IMR-90 (cell line): Measurements from ENCODE around the gene ADPRM.

Source experiments
- BHLHE40 ChIP-seq: fragments of 150-350 bp; IDR thresholded peaks from 2 replicates; pipeline ENCODE4 v1.6.1; 2016; ENCODE audit warnings: mild to moderate bottlenecking, low read depth, low read length
- CEBPB ChIP-seq: IDR thresholded peaks from 2 replicates; pipeline ENCODE4 v1.6.1; 2012; ENCODE audit warnings: low read depth, low read length, improper control_type of control experiment
- CTCF ChIP-seq: conservative IDR thresholded peaks from 2 replicates; pipeline ENCODE4 v1.5.1; 2012; ENCODE audit warnings: mild to moderate bottlenecking, low read depth, low read length, improper control_type of control experiment
- MAFK ChIP-seq: IDR thresholded peaks from 2 replicates; pipeline ENCODE4 v1.6.1; 2012; ENCODE audit warnings: low read depth, low read length, improper control_type of control experiment
- MAZ ChIP-seq: IDR thresholded peaks from 2 replicates; pipeline ENCODE4 v1.6.1; 2012; ENCODE audit warnings: low read depth, mild to moderate bottlenecking, low read length, improper control_type of control experiment, moderate library complexity, borderline replicate concordance
- MXI1 ChIP-seq: IDR thresholded peaks from 2 replicates; pipeline ENCODE4 v1.6.1; 2012; ENCODE audit warnings: low read depth, mild to moderate bottlenecking, low read length, moderate library complexity, borderline replicate concordance
- POLR2A ChIP-seq: IDR thresholded peaks from 2 replicates; pipeline ENCODE4 v1.6.1; 2012; ENCODE audit warnings: mild to moderate bottlenecking, low read depth, low read length
- RAD21 ChIP-seq: IDR thresholded peaks from 2 replicates; pipeline ENCODE4 v1.6.1; 2012; ENCODE audit warnings: low read length, improper control_type of control experiment
- RFX5 ChIP-seq: IDR thresholded peaks from 2 replicates; pipeline ENCODE4 v1.8.0; 2012; ENCODE audit warnings: low read depth, mild to moderate bottlenecking, low read length, moderate library complexity
- USF2 ChIP-seq: fragments of 150-350 bp; IDR thresholded peaks from 2 replicates; pipeline ENCODE4 v1.6.1; 2017; ENCODE audit warnings: mild to moderate bottlenecking, antibody characterized with exemption, low read length, low read depth
- TF ChIP-seq, protein P1 (sequence below): fragments of 150-350 bp; IDR thresholded peaks from 2 replicates; pipeline ENCODE4 v1.6.1; 2016; ENCODE audit warnings: low read depth, mild to moderate bottlenecking, low read length, moderate library complexity, borderline replicate concordance

DNA sequence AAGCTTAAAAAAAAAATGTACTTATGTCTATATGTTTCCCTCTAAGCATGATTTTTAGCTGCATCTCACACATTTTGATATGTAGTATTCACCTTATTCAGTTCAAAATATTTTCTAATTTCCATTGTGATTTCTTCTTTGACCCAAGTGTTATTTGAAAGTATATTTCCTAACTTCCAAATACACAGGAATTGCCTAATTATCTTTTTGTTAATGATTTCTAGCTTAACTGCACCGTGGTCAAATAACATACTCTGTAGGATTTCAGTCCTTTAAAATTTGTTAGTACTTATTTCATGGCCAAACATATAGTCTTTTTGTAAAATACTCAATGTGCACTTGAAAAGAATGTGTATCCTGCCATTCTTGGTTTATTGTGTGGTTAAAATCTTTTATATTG, 21.2 kb downstream of the ADPRM start:
- TF ChIP-seq USF2: no peak
- TF ChIP-seq CTCF: no peak
- TF ChIP-seq POLR2A: no peak
- TF ChIP-seq RAD21: no peak
- TF ChIP-seq MAZ: no peak
- no peak for TF ChIP-seq MAFK
- no peak for TF ChIP-seq BHLHE40
- TF ChIP-seq CEBPB: no peak
- TF ChIP-seq RFX5: no peak
- TF ChIP-seq, protein P1, sequence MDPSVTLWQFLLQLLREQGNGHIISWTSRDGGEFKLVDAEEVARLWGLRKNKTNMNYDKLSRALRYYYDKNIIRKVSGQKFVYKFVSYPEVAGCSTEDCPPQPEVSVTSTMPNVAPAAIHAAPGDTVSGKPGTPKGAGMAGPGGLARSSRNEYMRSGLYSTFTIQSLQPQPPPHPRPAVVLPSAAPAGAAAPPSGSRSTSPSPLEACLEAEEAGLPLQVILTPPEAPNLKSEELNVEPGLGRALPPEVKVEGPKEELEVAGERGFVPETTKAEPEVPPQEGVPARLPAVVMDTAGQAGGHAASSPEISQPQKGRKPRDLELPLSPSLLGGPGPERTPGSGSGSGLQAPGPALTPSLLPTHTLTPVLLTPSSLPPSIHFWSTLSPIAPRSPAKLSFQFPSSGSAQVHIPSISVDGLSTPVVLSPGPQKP: no peak
- no peak for TF ChIP-seq MXI1
